Activated naive CD4-positive, alpha-beta T cell treated with anti-CD3 and anti-CD28 coated beads for 36 hours (primary cell): ENCODE measurements around the gene MECP2. TPM values are rescaled to one million over a fixed set of nuclear protein-coding genes. Genes with fewer than 3 reads are reported as not detected.

Experiments used
- CTCF ChIA-PET: fragments of 350-600 bp; sonication (Branson Sonifier 250); formaldehyde crosslinking; loops from one replicate; lab custom pipeline; 2021; ENCODE audit warnings: antibody characterized with exemption; lab: Charles Lee
- DNase-seq: peaks from one replicate; pipeline ENCODE4 v3.0.0-alpha.2; 2020
- H3K27ac Mint-ChIP-seq: one replicate; pipeline ENCODE4 v1.8.0; 2021; ENCODE audit warnings: mild to moderate bottlenecking, mixed read lengths
- H3K27me3 Mint-ChIP-seq: one replicate; pipeline ENCODE4 v1.8.0; 2021; ENCODE audit warnings: low read depth, mixed read lengths
- H3K36me3 Mint-ChIP-seq: one replicate; pipeline ENCODE4 v1.8.0; 2021; ENCODE audit warnings: low read depth, mixed read lengths
- H3K4me1 Mint-ChIP-seq: one replicate; pipeline ENCODE4 v1.8.0; 2021; ENCODE audit warnings: low read depth, mixed read lengths
- H3K4me3 Mint-ChIP-seq: one replicate; pipeline ENCODE4 v1.8.0; 2021; ENCODE audit warnings: mild to moderate bottlenecking, moderate library complexity, mixed read lengths
- H3K9me3 Mint-ChIP-seq: one replicate; pipeline ENCODE4 v1.8.0; 2021; ENCODE audit warnings: mixed read lengths
- intact Hi-C: fragments of 100-400 bp; cut with micrococcal nuclease; formaldehyde crosslinking; loops from one replicate; pipeline ENCODE4 v1.15.1; 2023
- total RNA-seq, 2 experiments: library from RNA; stranded (reverse); gene quantifications; one replicate each; pipeline ENCODE4 v1.2.3, GENCODE V29; 2021

The MECP2 gene
- total RNA-seq, 2 experiments from 2014 or later, result 47.1 to 50.2 TPM

DNA sequence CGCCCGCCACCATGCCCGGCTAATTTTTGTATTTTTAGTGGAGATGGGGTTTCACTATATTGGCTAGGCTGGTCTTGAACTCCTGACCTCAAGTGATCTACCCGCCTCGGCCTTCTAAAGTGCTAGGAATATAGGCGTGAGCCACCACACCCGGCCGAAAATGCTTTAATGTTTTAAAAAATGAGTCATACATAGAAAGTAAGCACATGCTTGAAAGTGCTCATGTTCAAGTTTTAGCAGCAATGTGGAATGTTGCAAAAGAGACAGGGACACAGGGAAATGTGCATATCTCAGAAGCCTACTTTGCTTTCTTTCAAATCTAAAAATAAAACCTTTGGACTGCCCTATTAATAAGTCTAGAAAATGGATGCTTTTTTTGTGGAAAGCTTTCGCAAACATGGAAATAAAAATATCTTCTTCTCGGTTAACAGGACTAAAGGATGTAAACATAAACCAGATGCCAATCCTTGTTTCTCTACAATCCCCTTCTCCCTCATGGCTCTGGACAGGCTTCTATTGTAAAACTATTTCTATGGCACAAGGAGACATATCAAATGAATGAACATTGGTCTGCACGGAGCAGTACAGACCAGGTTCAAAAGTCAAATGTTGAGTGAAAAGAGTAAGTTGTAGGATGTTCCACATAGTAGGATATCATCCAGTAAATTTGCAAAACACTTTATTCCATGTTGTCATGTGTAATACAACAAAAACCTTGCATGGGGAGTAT lies 15.0 kb downstream of the MECP2 start:
- H3K4me1 Mint-ChIP-seq, result peaks cover 40% of the 10 kb centered on the region
- H3K4me3 Mint-ChIP-seq, result no peak overlapping the region
- H3K9me3 Mint-ChIP-seq, result no peaks in the 10 kb centered on the region
- intact Hi-C loops, result loop anchor here (5.0 kb wide), 1 partner anchor 60 kb away; no protein-coding TSS in a partner anchor
- no peaks in the 10 kb centered on the region for H3K27me3 Mint-ChIP-seq
- peaks cover 16% of the 10 kb centered on the region for H3K36me3 Mint-ChIP-seq
- H3K27ac Mint-ChIP-seq, result peak overlapping the region; percentile 5
- CTCF ChIA-PET, result no interaction called here
- DNase-seq, result no peak

- Mint-ChIP-seq H3K9me3 (no peaks in the 10 kb centered on the region), H3K27ac (no peak overlapping the region), H3K36me3 (peaks cover 17% of the 10 kb centered on the region), H3K4me3 (no peak overlapping the region), H3K4me1 (peaks cover 50% of the 10 kb centered on the region), H3K27me3 (no peaks in the 10 kb centered on the region)
- DNase-seq, result no peak
- intact Hi-C loops, result no loop called here
- CTCF ChIA-PET, result no interaction called here
Observed at GRCh38 chrX:154077101-154077500, 20.4 kb downstream of the MECP2 start.

DNA sequence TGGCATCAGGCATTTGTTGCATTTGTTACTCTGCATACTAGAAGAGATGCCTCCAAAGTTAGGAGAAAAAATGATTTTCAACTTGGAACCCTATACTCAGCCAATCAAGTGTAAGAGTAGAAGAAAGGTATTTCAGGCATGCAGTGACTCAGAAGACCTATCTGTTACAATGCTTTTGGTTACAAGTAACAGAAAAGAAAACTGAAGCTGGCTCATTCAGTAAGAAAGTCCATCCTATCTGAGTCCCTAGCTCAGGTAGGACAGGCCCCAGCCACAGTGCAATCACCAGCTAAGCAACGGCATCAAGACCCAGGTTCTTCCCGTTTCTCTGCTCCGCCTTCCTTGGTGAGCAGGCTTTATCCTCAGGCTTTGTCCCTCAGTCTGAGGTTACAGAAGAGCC lies 23.3 kb downstream of the MECP2 start:
- intact Hi-C loops, result no loop called here
- Mint-ChIP-seq H3K36me3 (peaks cover 12% of the 10 kb centered on the region), H3K27me3 (no peaks in the 10 kb centered on the region), H3K9me3 (no peaks in the 10 kb centered on the region), H3K4me1 (peaks cover 63% of the 10 kb centered on the region), H3K27ac (peak overlapping the region; percentile 13), H3K4me3 (no peak overlapping the region)
- CTCF ChIA-PET, result interaction anchor here (1.1 kb wide), 1 partner anchor 23 kb away, joined by 3 read pairs; no protein-coding TSS in a partner anchor
- DNase-seq, result no peak

- CTCF ChIA-PET, result no interaction called here
- Mint-ChIP-seq H3K27ac (no peak overlapping the region), H3K4me1 (peaks cover 64% of the 10 kb centered on the region)
Observed at GRCh38 chrX:154072192-154072591, 25.3 kb downstream of the MECP2 start.

DNA sequence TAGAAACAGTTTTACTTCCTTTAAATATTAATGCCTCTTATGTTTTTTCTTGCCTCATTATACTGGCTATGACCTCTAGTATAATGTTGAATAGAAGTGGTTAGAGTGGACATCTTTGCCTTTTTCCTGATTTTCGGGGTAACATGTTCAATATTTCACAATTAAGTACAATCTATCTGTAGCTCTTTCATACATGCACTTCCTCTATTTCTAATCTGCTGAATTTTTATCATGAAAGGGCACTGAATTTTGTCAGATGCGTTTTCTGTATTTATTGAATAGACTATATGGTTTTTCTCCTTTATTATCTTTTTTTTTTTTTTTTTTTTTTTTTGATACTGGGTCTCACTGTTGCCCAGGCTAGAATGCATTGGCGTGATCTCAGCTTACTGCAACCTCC lies 29.0 kb downstream of the MECP2 start:
- CTCF ChIA-PET, result no interaction called here
- Mint-ChIP-seq H3K4me1 (peaks cover 58% of the 10 kb centered on the region), H3K27ac (no peak overlapping the region), H3K36me3 (peaks cover 3% of the 10 kb centered on the region), H3K27me3 (no peaks in the 10 kb centered on the region), H3K9me3 (no peaks in the 10 kb centered on the region), H3K4me3 (no peak overlapping the region)
- DNase-seq, result no peak
- intact Hi-C loops, result no loop called here

More at GRCh38 chrX:154072192-154072591, 25.3 kb downstream of the MECP2 start:
- Mint-ChIP-seq H3K36me3 (peaks cover 6% of the 10 kb centered on the region), H3K27me3 (no peaks in the 10 kb centered on the region), H3K9me3 (no peaks in the 10 kb centered on the region), H3K4me3 (no peak overlapping the region)
- intact Hi-C loops, result no loop called here
- no peak for DNase-seq

DNA sequence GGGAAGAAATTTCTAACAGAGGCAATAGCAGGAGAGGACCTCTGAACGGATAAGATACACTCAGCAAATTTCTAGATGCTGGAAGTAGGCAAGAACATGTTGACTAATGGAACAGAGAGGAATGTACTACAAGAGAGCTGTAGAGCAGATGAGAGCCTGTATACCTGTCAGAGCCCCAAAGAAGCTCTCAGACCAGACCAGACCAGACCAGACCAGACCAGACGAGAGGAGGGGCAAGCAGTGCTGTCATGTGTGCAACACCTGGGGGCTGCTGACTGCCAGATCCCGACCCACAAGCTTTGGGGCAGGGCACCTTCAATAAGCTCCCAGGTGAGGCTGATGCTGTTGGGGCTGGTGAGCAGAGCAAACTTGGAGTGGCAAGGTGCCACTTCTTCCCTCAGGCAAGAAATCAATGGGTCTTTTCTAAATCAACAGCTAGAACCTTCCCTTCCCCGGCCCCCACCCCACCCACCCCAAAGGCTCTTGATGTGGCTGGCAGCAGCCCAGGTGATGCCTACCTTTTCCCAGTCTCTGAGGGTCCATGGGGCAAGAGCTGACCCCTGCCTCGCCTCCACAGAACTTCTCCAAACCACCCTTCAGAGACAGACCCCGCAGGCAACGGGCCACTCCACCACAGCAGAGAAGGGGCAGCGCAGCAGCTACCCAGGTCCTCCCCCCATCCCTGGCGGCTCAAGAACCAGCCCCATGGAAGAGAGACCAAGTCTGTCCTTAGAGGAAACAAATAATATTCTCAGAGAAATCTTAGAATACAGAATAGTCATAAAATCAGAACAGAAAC lies 32.7 kb downstream of the MECP2 start:
- intact Hi-C loops, result no loop called here
- Mint-ChIP-seq H3K27me3 (no peaks in the 10 kb centered on the region), H3K4me3 (no peak overlapping the region), H3K36me3 (peaks cover 7% of the 10 kb centered on the region), H3K9me3 (no peaks in the 10 kb centered on the region), H3K27ac (peak overlapping the region; percentile 28), H3K4me1 (peaks cover 69% of the 10 kb centered on the region)
- DNase-seq, result no peak
- CTCF ChIA-PET, result interaction anchor here (0.7 kb wide), 1 partner anchor 14 kb away, joined by 4 read pairs; no protein-coding TSS in a partner anchor

- CTCF ChIA-PET, result no interaction called here
Observed at GRCh38 chrX:154063234-154063633, 34.3 kb downstream of the MECP2 start.

GRCh38 chrX:154061801-154062200 lies 35.7 kb downstream of the MECP2 start:
- Mint-ChIP-seq H3K9me3 (no peaks in the 10 kb centered on the region), H3K27ac (peak overlapping the region; percentile 32), H3K27me3 (no peaks in the 10 kb centered on the region), H3K36me3 (peaks cover 17% of the 10 kb centered on the region), H3K4me3 (no peak overlapping the region), H3K4me1 (peaks cover 84% of the 10 kb centered on the region)
- DNase-seq, result no peak
- intact Hi-C loops, result no loop called here
- CTCF ChIA-PET, result no interaction called here

More at GRCh38 chrX:154063234-154063633, 34.3 kb downstream of the MECP2 start:
- DNase-seq, result no peak
- no peak overlapping the region for H3K4me3 Mint-ChIP-seq
- peaks cover 14% of the 10 kb centered on the region for H3K36me3 Mint-ChIP-seq
- intact Hi-C loops, result loop anchor here (1.0 kb wide), 1 partner anchor 12 kb away; no protein-coding TSS in a partner anchor
- H3K27me3 Mint-ChIP-seq, result no peaks in the 10 kb centered on the region
- no peaks in the 10 kb centered on the region for H3K9me3 Mint-ChIP-seq
- H3K27ac Mint-ChIP-seq, result peak overlapping the region; percentile 12
- H3K4me1 Mint-ChIP-seq, result peaks cover 78% of the 10 kb centered on the region

DNA sequence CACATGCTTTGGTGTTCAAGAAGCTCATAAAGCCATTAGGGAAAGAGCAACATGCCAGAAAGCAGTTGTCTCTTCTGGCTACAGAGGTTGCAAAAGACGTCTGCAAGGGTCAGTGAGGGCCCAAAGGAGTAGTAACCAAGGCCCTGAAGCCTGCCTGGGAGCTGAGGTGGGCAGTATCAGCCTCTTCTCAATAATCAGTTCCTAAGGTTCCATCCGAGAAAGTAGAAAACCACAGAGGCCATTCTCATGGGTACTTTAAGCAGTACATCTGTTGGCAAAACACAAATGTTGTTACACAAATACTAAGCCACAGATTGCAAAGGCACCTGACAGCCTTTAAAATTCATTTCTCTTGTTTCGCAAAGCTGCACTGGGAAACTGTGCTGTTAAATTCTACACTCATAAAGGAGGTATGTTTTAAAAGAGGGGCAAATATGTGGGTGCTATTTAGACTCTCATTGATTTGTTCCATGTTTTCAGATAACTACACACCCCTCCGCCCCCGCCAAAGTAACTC lies 37.7 kb downstream of the MECP2 start:
- no peak for DNase-seq
- intact Hi-C loops, result no loop called here
- Mint-ChIP-seq H3K27me3 (no peaks in the 10 kb centered on the region), H3K9me3 (no peaks in the 10 kb centered on the region), H3K27ac (peak overlapping the region; percentile 79), H3K4me3 (no peak overlapping the region), H3K36me3 (peaks cover 20% of the 10 kb centered on the region), H3K4me1 (peaks cover 82% of the 10 kb centered on the region)
- CTCF ChIA-PET, result no interaction called here

GRCh38 chrX:154059231-154059630 lies 38.3 kb downstream of the MECP2 start:
- H3K9me3 Mint-ChIP-seq, result no peaks in the 10 kb centered on the region
- H3K4me1 Mint-ChIP-seq, result peaks cover 76% of the 10 kb centered on the region
- CTCF ChIA-PET, result no interaction called here
- H3K27ac Mint-ChIP-seq, result peak overlapping the region; percentile 79
- peaks cover 20% of the 10 kb centered on the region for H3K36me3 Mint-ChIP-seq
- H3K4me3 Mint-ChIP-seq, result no peak overlapping the region
- no peak for DNase-seq
- H3K27me3 Mint-ChIP-seq, result no peaks in the 10 kb centered on the region
- intact Hi-C loops, result no loop called here

- H3K9me3 Mint-ChIP-seq, result no peaks in the 10 kb centered on the region
- H3K27me3 Mint-ChIP-seq, result no peaks in the 10 kb centered on the region
- H3K36me3 Mint-ChIP-seq, result peaks cover 20% of the 10 kb centered on the region
- H3K4me1 Mint-ChIP-seq, result peaks cover 68% of the 10 kb centered on the region
- intact Hi-C loops, result no loop called here
- no peak overlapping the region for H3K4me3 Mint-ChIP-seq
- DNase-seq, result no peak
- H3K27ac Mint-ChIP-seq, result peak overlapping the region; percentile 79
- CTCF ChIA-PET, result interaction anchor here (0.5 to 0.9 kb wide), 2 partner anchors 15 to 46 kb away, joined by 3 read pairs; no protein-coding TSS in a partner anchor
Observed at GRCh38 chrX:154058214-154058997, 39.1 kb downstream of the MECP2 start.

DNA sequence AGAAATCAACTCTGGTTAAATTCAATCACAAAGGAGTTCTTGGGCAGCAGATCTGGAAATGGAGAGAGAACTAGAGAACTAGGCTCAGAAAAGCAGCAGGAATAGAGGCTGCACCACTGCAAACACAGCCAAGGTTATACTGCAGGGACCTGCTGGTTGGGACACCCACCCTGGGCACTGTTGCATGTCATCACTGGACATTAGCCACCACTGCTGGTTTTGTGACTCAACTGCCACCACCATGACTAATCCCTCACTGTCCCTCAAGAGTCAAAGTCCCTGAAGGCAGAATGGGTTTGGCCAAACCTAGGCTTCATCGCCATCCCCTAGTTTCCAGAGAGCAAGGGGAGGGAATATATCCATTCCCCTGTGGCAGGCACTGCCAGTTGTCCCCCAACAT lies 39.7 kb downstream of the MECP2 start:
- Mint-ChIP-seq H3K27ac (peak overlapping the region; percentile 76), H3K36me3 (peaks cover 20% of the 10 kb centered on the region), H3K4me3 (no peak overlapping the region), H3K27me3 (no peaks in the 10 kb centered on the region), H3K4me1 (peaks cover 63% of the 10 kb centered on the region), H3K9me3 (no peaks in the 10 kb centered on the region)
- DNase-seq, result no peak
- intact Hi-C loops, result no loop called here
- CTCF ChIA-PET, result interaction anchor here (0.9 kb wide), 1 partner anchor 45 kb away, joined by 3 read pairs; no protein-coding TSS in a partner anchor
